NCI-H146 treated with DMSO at 0.1 percent for 48 hours (cell line): ENCODE measurements around the gene SLC35F3.
"Not testable (repeated sequence)": the region's sequence is repeated elsewhere in the genome, so short reads cannot be mapped to it uniquely, and the experiment has no call there.

Experiments
- DNase-seq: peaks from one replicate; lab custom pipeline; 2025; ENCODE audit not compliant: unreplicated experiment; lab: John Stamatoyannopoulos, UW

Gene SLC35F3

GRCh38 chr1:234244482-234244881 is 340.0 kb downstream of the SLC35F3 start:
- no peak for DNase-seq

GRCh38 chr1:234246638-234247116 is 342.2 kb downstream of the SLC35F3 start:
- no peak for DNase-seq

GRCh38 chr1:234247746-234248145 is 343.3 kb downstream of the SLC35F3 start:
- not testable (repeated sequence) for DNase-seq

GRCh38 chr1:234250747-234251146 is 346.3 kb downstream of the SLC35F3 start:
- DNase-seq = no peak

- no peak for DNase-seq
Observed at GRCh38 chr1:234253732-234254131, 349.3 kb downstream of the SLC35F3 start.

GRCh38 chr1:234256359-234256758 is 351.9 kb downstream of the SLC35F3 start:
- no peak for DNase-seq

GRCh38 chr1:234258071-234258470 is 353.6 kb downstream of the SLC35F3 start:
- DNase-seq = no peak

- no peak for DNase-seq
Observed at GRCh38 chr1:234260578-234260977, 356.1 kb downstream of the SLC35F3 start.

GRCh38 chr1:234261545-234261944 is 357.1 kb downstream of the SLC35F3 start:
- no peak for DNase-seq

- no peak for DNase-seq
Observed at GRCh38 chr1:234262007-234262753, 357.7 kb downstream of the SLC35F3 start.

- DNase-seq = no peak
Observed at GRCh38 chr1:234262754-234263105, 358.3 kb downstream of the SLC35F3 start.

- DNase-seq = no peak
Observed at GRCh38 chr1:234264832-234265231, 360.4 kb downstream of the SLC35F3 start.

GRCh38 chr1:234265321-234265720 is 360.8 kb downstream of the SLC35F3 start:
- no peak for DNase-seq

GRCh38 chr1:234265861-234266260 is 361.4 kb downstream of the SLC35F3 start:
- DNase-seq = no peak

GRCh38 chr1:234270093-234270492 is 365.6 kb downstream of the SLC35F3 start:
- DNase-seq = no peak

GRCh38 chr1:234270581-234271242 is 366.2 kb downstream of the SLC35F3 start:
- no peak for DNase-seq

- DNase-seq = no peak
Observed at GRCh38 chr1:234271243-234271606, 366.7 kb downstream of the SLC35F3 start.

GRCh38 chr1:234272656-234273312 is 368.3 kb downstream of the SLC35F3 start:
- no peak for DNase-seq

GRCh38 chr1:234273981-234274380 is 369.5 kb downstream of the SLC35F3 start:
- no peak for DNase-seq

GRCh38 chr1:234276151-234276788 is 371.8 kb downstream of the SLC35F3 start:
- no peak for DNase-seq

- no peak for DNase-seq
Observed at GRCh38 chr1:234277161-234277868, 372.8 kb downstream of the SLC35F3 start.
